Tibial nerve (tissue), 4 donors: ENCODE data around the gene DTNB. TPM values are rescaled to one million over a fixed set of nuclear protein-coding genes. Genes with fewer than 3 reads are reported as not detected.

Experiments used
- DNase-seq, 2 donors: peaks; one replicate each; pipeline ENCODE4 v3.0.0-alpha.2; 2019; ENCODE audit warnings: low spot score in 2 of 2
- H3K27ac ChIP-seq, 4 donors: fragments of 200-600 bp; sonication (generic) in 3 of 4; one replicate each; pipeline ENCODE4 v1.5.1; 2017 to 2019; ENCODE audit warnings: mild to moderate bottlenecking in 1 of 4
- H3K27me3 ChIP-seq, 2 donors: fragments of 200-600 bp; sonication (generic) in 1 of 2; one replicate each; pipeline versions ENCODE4 v1.5.1 to v1.6.0; 2017 to 2019
- H3K36me3 ChIP-seq, 3 donors: fragments of 200-600 bp; sonication (generic); one replicate each; pipeline ENCODE4 v1.5.1; 2018 to 2019
- H3K4me1 ChIP-seq, 4 donors: fragments of 200-600 bp; sonication (generic) in 3 of 4; one replicate each; pipeline ENCODE4 v1.5.1; 2017 to 2019
- H3K4me3 ChIP-seq, 4 donors: fragments of 200-600 bp; sonication (generic) in 3 of 4; one replicate each; pipeline ENCODE4 v1.5.1; 2017 to 2019; ENCODE audit warnings: mild to moderate bottlenecking in 1 of 4, moderate library complexity in 1 of 4
- H3K9me3 ChIP-seq, 4 donors: fragments of 200-600 bp; sonication (generic) in 3 of 4; one replicate each; pipeline ENCODE4 v1.5.1; 2017 to 2019
- CTCF ChIP-seq, 5 experiments: fragments of 200-600 bp in 3 of 5; fragments of 450-650 bp in 2 of 5; sonication (generic) in 3 of 5; IDR thresholded peaks; one replicate each; pipeline ENCODE4 v1.5.1; 2016 to 2019; ENCODE audit warnings: antibody characterized with exemption in 5 of 5, mild to moderate bottlenecking in 3 of 5, moderate library complexity in 2 of 5
- EP300 ChIP-seq, 2 donors: sonication (generic); formaldehyde crosslinking; IDR thresholded peaks; one replicate each; pipeline ENCODE4 v1.6.1; 2017; ENCODE audit warnings: antibody characterized with exemption in 2 of 2, mild to moderate bottlenecking in 1 of 2
- POLR2A ChIP-seq, 2 donors: fragments of 450-650 bp; IDR thresholded peaks; one replicate each; pipeline ENCODE4 v1.6.1; 2017; ENCODE audit warnings: antibody characterized with exemption in 2 of 2, mild to moderate bottlenecking in 2 of 2, moderate library complexity in 2 of 2
- WGBS, 2 donors: methylation state at CpG; one replicate each; pipeline ENCODE4 v1.1.5; 2018; 5-methylcytosine and 5-hydroxymethylcytosine counted together
- total RNA-seq, 4 donors: library from RNA; depleted of rRNA; stranded (reverse); fragments of >200 nt; gene quantifications; one replicate each; pipeline ENCODE4 v1.1.0, GENCODE V29; 2016

The DTNB gene
- total RNA-seq, 4 donors from 2014 or later: 9.4 to 18.6 (median 13.1) TPM

- DNase-seq: no peak
- 58 to 62% methylated on average over 7 to 8 of the region's 8 CpGs for WGBS, 2 donors
- H3K27me3 ChIP-seq: peaks cover 0 to 12% of the 10 kb centered on the region in 2 donors
- no peak overlapping the region for H3K4me3 ChIP-seq
- peaks cover 0 to 12% (median 5%) of the 10 kb centered on the region in 4 donors for H3K4me1 ChIP-seq
- no peaks in the 10 kb centered on the region for H3K9me3 ChIP-seq
- H3K27ac ChIP-seq: no peak overlapping the region
- TF ChIP-seq POLR2A (IDR thresholded peaks at IDR 0.05) (no peak), CTCF (IDR thresholded peaks at IDR 0.05) (no peak), EP300 (IDR thresholded peaks at IDR 0.05) (no peak)
- no peaks in the 10 kb centered on the region for H3K36me3 ChIP-seq
Measured at GRCh38 chr2:25358836-25359235, 314.5 kb downstream of the DTNB start.

- no peaks in the 10 kb centered on the region for H3K36me3 ChIP-seq
- no peaks in the 10 kb centered on the region for H3K9me3 ChIP-seq
- no peak overlapping the region for H3K4me3 ChIP-seq
- peaks cover 0 to 12% (median 5%) of the 10 kb centered on the region in 4 donors for H3K4me1 ChIP-seq
- no peak for DNase-seq
- TF ChIP-seq POLR2A (IDR thresholded peaks at IDR 0.05): no peak
- TF ChIP-seq CTCF (IDR thresholded peaks at IDR 0.05): no peak
- TF ChIP-seq EP300 (IDR thresholded peaks at IDR 0.05): no peak
- no peak overlapping the region for H3K27ac ChIP-seq
- peaks cover 0 to 12% of the 10 kb centered on the region in 2 donors for H3K27me3 ChIP-seq
- 85% methylated on average over 6 of the region's 6 CpGs for WGBS, 2 donors
Measured at GRCh38 chr2:25358249-25358815, 315.0 kb downstream of the DTNB start.

GRCh38 chr2:25356088-25356487, 317.3 kb downstream of the DTNB start:
- Histone ChIP-seq H3K27ac (no peak overlapping the region), H3K27me3 (peaks cover 0 to 12% of the 10 kb centered on the region in 2 donors), H3K4me1 (no peaks in the 10 kb centered on the region), H3K4me3 (no peak overlapping the region), H3K36me3 (no peaks in the 10 kb centered on the region), H3K9me3 (no peaks in the 10 kb centered on the region)
- WGBS, 2 donors: 52 to 63% methylated on average over 4 of the region's 4 CpGs
- TF ChIP-seq EP300 (IDR thresholded peaks at IDR 0.05) (no peak), POLR2A (IDR thresholded peaks at IDR 0.05) (no peak), CTCF (IDR thresholded peaks at IDR 0.05) (no peak)
- no peak for DNase-seq

- Histone ChIP-seq H3K27me3 (peaks cover 0 to 12% of the 10 kb centered on the region in 2 donors), H3K36me3 (no peaks in the 10 kb centered on the region), H3K27ac (no peak overlapping the region), H3K9me3 (no peaks in the 10 kb centered on the region), H3K4me1 (no peaks in the 10 kb centered on the region), H3K4me3 (no peak overlapping the region)
- 86 to 88% methylated on average over 8 of the region's 8 CpGs for WGBS, 2 donors
- no peak for TF ChIP-seq POLR2A (IDR thresholded peaks at IDR 0.05)
- TF ChIP-seq EP300 (IDR thresholded peaks at IDR 0.05): no peak
- TF ChIP-seq CTCF (IDR thresholded peaks at IDR 0.05): no peak
- DNase-seq: no peak
Measured at GRCh38 chr2:25355270-25355669, 318.1 kb downstream of the DTNB start.

GRCh38 chr2:25354116-25354515, 319.3 kb downstream of the DTNB start:
- Histone ChIP-seq H3K36me3 (no peaks in the 10 kb centered on the region), H3K4me1 (no peaks in the 10 kb centered on the region), H3K9me3 (no peaks in the 10 kb centered on the region), H3K27ac (no peak overlapping the region), H3K27me3 (peaks cover 0 to 12% of the 10 kb centered on the region in 2 donors), H3K4me3 (no peak overlapping the region)
- no peak for TF ChIP-seq CTCF (IDR thresholded peaks at IDR 0.05)
- no peak for TF ChIP-seq EP300 (IDR thresholded peaks at IDR 0.05)
- TF ChIP-seq POLR2A (IDR thresholded peaks at IDR 0.05): no peak
- no peak for DNase-seq
- WGBS, 2 donors: 67 to 80% methylated on average over 6 of the region's 6 CpGs
